H9 (cell line): Measurements from ENCODE around the gene NAA10. TPM values are rescaled to one million over a fixed set of nuclear protein-coding genes. Genes with fewer than 3 reads are reported as not detected.

Experiments used
- DNase-seq: peaks from one replicate; pipeline ENCODE4 v3.0.0-alpha.2; 2017
- H2AFZ ChIP-seq: one replicate; pipeline ENCODE4 v1.6.1; 2013; ENCODE audit warnings: mild to moderate bottlenecking, low read length, control low read depth, moderate library complexity
- H2AK5ac ChIP-seq: 2 replicates; pipeline ENCODE4 v1.6.1; 2013; ENCODE audit warnings: low read length, control low read depth, mixed read lengths; ENCODE audit not compliant: insufficient read length
- H2BK120ac ChIP-seq: one replicate; pipeline ENCODE4 v1.6.1; 2013; ENCODE audit warnings: low read depth, mild to moderate bottlenecking, low read length, control low read depth, inconsistent platforms; ENCODE audit not compliant: poor library complexity, severe bottlenecking
- H2BK12ac ChIP-seq: 2 replicates; pipeline ENCODE4 v1.6.1; 2013; ENCODE audit warnings: low read length, control low read depth, mixed read lengths, low read depth; ENCODE audit not compliant: insufficient read length
- H2BK15ac ChIP-seq: 2 replicates; pipeline ENCODE4 v1.6.1; 2013; ENCODE audit warnings: low read depth, low read length, control low read depth
- H2BK20ac ChIP-seq: one replicate; pipeline ENCODE4 v1.6.1; 2013; ENCODE audit warnings: low read depth, mild to moderate bottlenecking, low read length, control low read depth, inconsistent platforms; ENCODE audit not compliant: poor library complexity, severe bottlenecking
- H2BK5ac ChIP-seq: 2 replicates; pipeline ENCODE4 v1.6.1; 2013; ENCODE audit warnings: low read length, control low read depth, mixed read lengths; ENCODE audit not compliant: insufficient read length
- H3K14ac ChIP-seq: 2 replicates; pipeline ENCODE4 v1.6.1; 2013; ENCODE audit warnings: low read length, control low read depth; ENCODE audit not compliant: insufficient read depth
- H3K18ac ChIP-seq: 2 replicates; pipeline ENCODE4 v1.6.1; 2013; ENCODE audit warnings: low read depth, mild to moderate bottlenecking, mixed read lengths, low read length, control low read depth; ENCODE audit not compliant: insufficient read length
- H3K23ac ChIP-seq: 2 replicates; pipeline ENCODE4 v1.6.1; 2013; ENCODE audit warnings: low read length, control low read depth, mixed read lengths, low read depth; ENCODE audit not compliant: insufficient read length
- H3K23me2 ChIP-seq: 2 replicates; pipeline ENCODE4 v1.6.1; 2013; ENCODE audit warnings: low read depth, mild to moderate bottlenecking, mixed read lengths, low read length, control low read depth; ENCODE audit not compliant: insufficient read length, poor library complexity, severe bottlenecking
- H3K27ac ChIP-seq: 2 replicates; pipeline ENCODE4 v1.5.1; 2013; ENCODE audit warnings: low read length, control low read depth, mixed read lengths, low read depth; ENCODE audit not compliant: insufficient read length
- H3K27me3 ChIP-seq: 2 replicates; pipeline ENCODE4 v1.6.1; 2013; ENCODE audit warnings: low read length, control low read depth, inconsistent platforms; ENCODE audit not compliant: insufficient read depth
- H3K4ac ChIP-seq: 2 replicates; pipeline ENCODE4 v1.6.1; 2013; ENCODE audit warnings: low read depth, mild to moderate bottlenecking, control low read depth, inconsistent platforms, low read length, moderate library complexity
- H3K4me1 ChIP-seq: 2 replicates; pipeline ENCODE4 v1.6.1; 2013; ENCODE audit warnings: low read length, control low read depth, inconsistent platforms; ENCODE audit not compliant: insufficient read depth
- H3K4me2 ChIP-seq: 2 replicates; pipeline ENCODE4 v1.6.1; 2013; ENCODE audit warnings: low read length, control low read depth, mixed read lengths; ENCODE audit not compliant: insufficient read length, insufficient read depth
- H3K56ac ChIP-seq: 2 replicates; pipeline ENCODE4 v1.6.1; 2013; ENCODE audit warnings: low read depth, mild to moderate bottlenecking, mixed read lengths, low read length, control low read depth; ENCODE audit not compliant: insufficient read length
- H3K79me1 ChIP-seq: 2 replicates; pipeline ENCODE4 v1.6.1; 2013; ENCODE audit warnings: low read depth, mild to moderate bottlenecking, moderate library complexity, low read length, control low read depth, inconsistent platforms; ENCODE audit not compliant: insufficient read depth, poor library complexity, severe bottlenecking
- H3K79me2 ChIP-seq: 2 replicates; pipeline ENCODE4 v1.6.1; 2013; ENCODE audit warnings: low read length, control low read depth, inconsistent platforms; ENCODE audit not compliant: insufficient read depth
- H3K9ac ChIP-seq: 2 replicates; pipeline ENCODE4 v1.6.1; 2013; ENCODE audit warnings: low read length, control low read depth, mixed read lengths; ENCODE audit not compliant: insufficient read length; ENCODE audit errors: extremely low read depth
- H3K9me3 ChIP-seq: one replicate; pipeline ENCODE4 v1.6.1; 2013; ENCODE audit warnings: low read depth, low read length, inconsistent platforms; ENCODE audit not compliant: control insufficient read depth
- H3T11ph ChIP-seq: one replicate; pipeline ENCODE4 v1.6.1; 2013; ENCODE audit warnings: mild to moderate bottlenecking, low read length, control low read depth, inconsistent platforms
- H4K20me1 ChIP-seq: one replicate; pipeline ENCODE4 v1.6.1; 2013; ENCODE audit not compliant: control insufficient read depth, insufficient read length, insufficient read depth
- H4K5ac ChIP-seq: 2 replicates; pipeline ENCODE4 v1.6.1; 2013; ENCODE audit warnings: low read depth, mild to moderate bottlenecking, mixed read lengths, low read length, control low read depth; ENCODE audit not compliant: insufficient read length
- H4K8ac ChIP-seq: replicated peaks from 2 replicates; pipeline ENCODE4 v1.6.1; 2013; ENCODE audit warnings: low read length, control low read depth, mixed read lengths, low read depth; ENCODE audit not compliant: insufficient read length
- H4K91ac ChIP-seq: 2 replicates; pipeline ENCODE4 v1.6.1; 2013; ENCODE audit warnings: low read depth, mild to moderate bottlenecking, moderate library complexity, mixed read lengths, low read length, control low read depth; ENCODE audit not compliant: insufficient read length
- H3K27ac Mint-ChIP-seq, 3 experiments: 2 replicates in 2 of 3; 3 replicates in 1 of 3; pipeline ENCODE4 v1.8.0; 2020 to 2021; ENCODE audit warnings: mixed read lengths in 3 of 3, mild to moderate bottlenecking in 1 of 3, moderate library complexity in 1 of 3
- H3K27me3 Mint-ChIP-seq: 2 replicates; pipeline ENCODE4 v1.8.0; 2021; ENCODE audit warnings: low read depth, mild to moderate bottlenecking, moderate library complexity, mixed read lengths
- H3K36me3 Mint-ChIP-seq, 3 experiments: 2 replicates in 2 of 3; 3 replicates in 1 of 3; pipeline ENCODE4 v1.8.0; 2020 to 2021; ENCODE audit warnings: low read depth in 3 of 3, mixed read lengths in 3 of 3; ENCODE audit not compliant: insufficient read depth in 1 of 3
- H3K4me1 Mint-ChIP-seq, 2 experiments: 2 replicates each; pipeline ENCODE4 v1.8.0; 2020; ENCODE audit warnings: mixed read lengths in 2 of 2
- H3K4me3 Mint-ChIP-seq, 2 experiments: 2 replicates in 1 of 2; 3 replicates in 1 of 2; pipeline ENCODE4 v1.8.0; 2020 to 2021; ENCODE audit warnings: mild to moderate bottlenecking in 2 of 2, mixed read lengths in 2 of 2, moderate library complexity in 1 of 2
- H3K9me3 Mint-ChIP-seq, 2 experiments: 2 replicates in 1 of 2; 3 replicates in 1 of 2; pipeline ENCODE4 v1.8.0; 2020; ENCODE audit warnings: mild to moderate bottlenecking in 2 of 2, mixed read lengths in 2 of 2, moderate library complexity in 1 of 2
- WGBS: extraction: QIAGEN DNeasy Blood & Tissue Kit; methylation state at CpG from one replicate; pipeline ENCODE4 v1.1.7; 2013; ENCODE audit warnings: missing lambda C conversion rate, low lambda C conversion rate, mixed read lengths; ENCODE audit not compliant: insufficient read length; ENCODE audit errors: extremely low coverage; 5-methylcytosine and 5-hydroxymethylcytosine counted together
- total RNA-seq: library from RNA; stranded (reverse); gene quantifications from 2 replicates; pipeline ENCODE4 v1.2.1, GENCODE V29; 2021
- TF ChIP-seq, protein P1 (sequence below): fragments of 200-600 bp; sonication (generic); conservative IDR thresholded peaks from 3 replicates; pipeline ENCODE4 v1.8.0; 2021; ENCODE audit warnings: antibody characterized with exemption, mild to moderate bottlenecking

Gene NAA10
- total RNA-seq, 1 experiment from 2014 or later: 101 TPM

- Histone ChIP-seq H2AFZ (no peak overlapping the region), H4K8ac (no peak overlapping the region), H2BK20ac (no peak overlapping the region), H3K79me1 (no peaks in the 10 kb centered on the region), H2AK5ac (no peak overlapping the region), H3K27me3 (no peaks in the 10 kb centered on the region), H4K91ac (no peak overlapping the region), H3T11ph (no peak overlapping the region), H2BK12ac (no peak overlapping the region), H3K27ac (no peak overlapping the region), H2BK120ac (no peak overlapping the region), H2BK15ac (no peak overlapping the region), H4K5ac (no peak overlapping the region), H3K4ac (no peak overlapping the region), H3K56ac (no peak overlapping the region), H3K9me3 (peaks cover 26% of the 10 kb centered on the region), H3K14ac (no peak overlapping the region), H3K4me1 (no peaks in the 10 kb centered on the region), H3K4me2 (no peak overlapping the region), H3K9ac (no peak overlapping the region), H3K23ac (no peak overlapping the region), H3K79me2 (no peaks in the 10 kb centered on the region; the same call in 1 of the 2 replicates), H3K18ac (no peak overlapping the region), H4K20me1 (no peaks in the 10 kb centered on the region), H3K23me2 (peaks cover 7% of the 10 kb centered on the region), H2BK5ac (no peak overlapping the region)
- peaks cover 8 to 23% of the 10 kb centered on the region in 2 experiments; a peak in 3 of 4 replicates for H3K4me1 Mint-ChIP-seq
- peak overlapping the region; percentile 50 to 77 for H3K4me3 Mint-ChIP-seq
- H3K27me3 Mint-ChIP-seq: no peaks in the 10 kb centered on the region
- TF ChIP-seq, protein P1, sequence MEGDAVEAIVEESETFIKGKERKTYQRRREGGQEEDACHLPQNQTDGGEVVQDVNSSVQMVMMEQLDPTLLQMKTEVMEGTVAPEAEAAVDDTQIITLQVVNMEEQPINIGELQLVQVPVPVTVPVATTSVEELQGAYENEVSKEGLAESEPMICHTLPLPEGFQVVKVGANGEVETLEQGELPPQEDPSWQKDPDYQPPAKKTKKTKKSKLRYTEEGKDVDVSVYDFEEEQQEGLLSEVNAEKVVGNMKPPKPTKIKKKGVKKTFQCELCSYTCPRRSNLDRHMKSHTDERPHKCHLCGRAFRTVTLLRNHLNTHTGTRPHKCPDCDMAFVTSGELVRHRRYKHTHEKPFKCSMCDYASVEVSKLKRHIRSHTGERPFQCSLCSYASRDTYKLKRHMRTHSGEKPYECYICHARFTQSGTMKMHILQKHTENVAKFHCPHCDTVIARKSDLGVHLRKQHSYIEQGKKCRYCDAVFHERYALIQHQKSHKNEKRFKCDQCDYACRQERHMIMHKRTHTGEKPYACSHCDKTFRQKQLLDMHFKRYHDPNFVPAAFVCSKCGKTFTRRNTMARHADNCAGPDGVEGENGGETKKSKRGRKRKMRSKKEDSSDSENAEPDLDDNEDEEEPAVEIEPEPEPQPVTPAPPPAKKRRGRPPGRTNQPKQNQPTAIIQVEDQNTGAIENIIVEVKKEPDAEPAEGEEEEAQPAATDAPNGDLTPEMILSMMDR: no peak
- DNase-seq: peak; percentile 69
- H3K27ac Mint-ChIP-seq: no peak overlapping the region
- H3K36me3 Mint-ChIP-seq: peaks cover 24 to 43% (median 27%) of the 10 kb centered on the region in 3 experiments
- H3K9me3 Mint-ChIP-seq: peaks cover 68 to 73% of the 10 kb centered on the region in 2 experiments
- no CpG with 5 or more reads among the region's 32 CpGs for WGBS
Measured at GRCh38 chrX:153935326-153935851, 552 bp upstream of the NAA10 start.
